ENCODE results near the gene CEP70. TPM values are rescaled to one million over a fixed set of nuclear protein-coding genes. Genes with fewer than 3 reads are reported as not detected.
"Not testable (repeated sequence)": the region's sequence is repeated elsewhere in the genome, so short reads cannot be mapped to it uniquely, and the experiment has no call there.

Gene CEP70
- total and polyA plus RNA-seq, 2 of the 13 experiments (the other 11 are each of a cell fraction or from before 2014, with no cell fraction given): 4.0 to 22.3 TPM

DNA sequence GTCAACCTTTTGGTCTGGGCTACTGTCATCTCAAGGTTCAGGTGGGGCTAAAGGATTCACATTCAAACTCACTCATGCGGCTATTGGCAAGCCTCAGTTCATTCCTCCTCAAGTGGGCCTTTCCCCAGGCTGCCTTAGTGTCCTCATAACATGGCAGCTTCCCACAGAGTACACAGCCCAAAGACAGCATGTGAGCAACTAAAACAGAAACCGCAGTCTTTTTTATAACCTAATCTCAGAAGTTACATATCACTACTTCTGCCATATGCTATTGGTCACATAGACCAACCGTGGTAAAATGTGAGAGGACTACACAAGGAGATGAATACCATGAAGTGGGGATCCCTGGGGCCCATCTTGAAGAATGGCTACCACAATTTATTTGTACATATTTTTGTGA, 4.5 kb upstream of the CEP70 start (continued):
- no peak for TF ChIP-seq MEIS1 (CRISPR knock-in tag; IDR thresholded peaks at IDR 0.05; ENCODE audit: borderline replicate concordance)
- no peak for TF ChIP-seq ZNF747 (CRISPR knock-in tag; IDR thresholded peaks at IDR 0.05; ENCODE audit: borderline replicate concordance)
- TF ChIP-seq CSRNP2 (CRISPR knock-in tag; conservative IDR thresholded peaks at IDR 0.05; ENCODE audit: low read depth): no peak

- in situ Hi-C loops (cut with HindIII; ENCODE audit: extremely low pct_ligation_motif_present, low pct_unique_long_range_greater_than_20kb): loop anchor here (5.0 to 10.0 kb wide), 2 partner anchors 87 to 320 kb away; no protein-coding TSS in a partner anchor
- H3K79me2 ChIP-seq (ENCODE audit: insufficient read depth, low read length); H2AFZ ChIP-seq (ENCODE audit: low read length); BruUV-seq (replicated peaks); POLR2A ChIA-PET; H3K36me3 ChIP-seq (replicated peaks in 1 of 2; ENCODE audit: control insufficient read depth in 1 of 2, insufficient read depth in 2 of 2, low read length in 2 of 2); FAIRE-seq; H3K27me3 ChIP-seq (ENCODE audit: control insufficient read depth in 1 of 2, insufficient read depth in 2 of 2, low read length in 2 of 2); H3K9me3 ChIP-seq (ENCODE audit: low read length); intact Hi-C loops (cut with micrococcal nuclease; ENCODE audit: unreplicated experiment); H3K27ac ChIP-seq (ENCODE audit: extremely low read length, insufficient read depth, low read length); H4K20me1 ChIP-seq (ENCODE audit: insufficient read depth, low read length); ATAC-seq: not testable (repeated sequence)
- Histone ChIP-seq H3K4me2 (ENCODE audit: low read depth, low read length) (peak overlapping the region; percentile 53), H3K4me3 (replicated peaks in 1 of 3; ENCODE audit: insufficient read depth in 1 of 3, low read depth in 2 of 3, low read length in 3 of 3) (peak overlapping the region in 2 of 3 experiments; percentile 9 to 33; a peak in 2 of 6 replicates), H3K9ac (ENCODE audit: insufficient read depth, low read depth, low read length) (peak overlapping the region; percentile 31; the same call in 1 of the 2 replicates), H3K4me1 (ENCODE audit: insufficient read depth, low read length) (peaks cover 27% of the 10 kb centered on the region)
- 10% methylated on average over 6 of the region's 6 CpGs for WGBS (ENCODE audit: low lambda C conversion rate)
- TF ChIP-seq ELF3 (CRISPR knock-in tag; IDR thresholded peaks at IDR 0.05) (peak; percentile 21; the same call in 1 of the 2 replicates), KAT8 (CRISPR knock-in tag; IDR thresholded peaks at IDR 0.05) (0 out of 2 replicates have a peak, but pooled peaks have one; percentile 34), ZFX (CRISPR knock-in tag; IDR thresholded peaks at IDR 0.05; ENCODE audit: low read depth) (0 out of 2 replicates have a peak, but pooled peaks have one; percentile 36)
- TF ChIP-seq, protein P1, sequence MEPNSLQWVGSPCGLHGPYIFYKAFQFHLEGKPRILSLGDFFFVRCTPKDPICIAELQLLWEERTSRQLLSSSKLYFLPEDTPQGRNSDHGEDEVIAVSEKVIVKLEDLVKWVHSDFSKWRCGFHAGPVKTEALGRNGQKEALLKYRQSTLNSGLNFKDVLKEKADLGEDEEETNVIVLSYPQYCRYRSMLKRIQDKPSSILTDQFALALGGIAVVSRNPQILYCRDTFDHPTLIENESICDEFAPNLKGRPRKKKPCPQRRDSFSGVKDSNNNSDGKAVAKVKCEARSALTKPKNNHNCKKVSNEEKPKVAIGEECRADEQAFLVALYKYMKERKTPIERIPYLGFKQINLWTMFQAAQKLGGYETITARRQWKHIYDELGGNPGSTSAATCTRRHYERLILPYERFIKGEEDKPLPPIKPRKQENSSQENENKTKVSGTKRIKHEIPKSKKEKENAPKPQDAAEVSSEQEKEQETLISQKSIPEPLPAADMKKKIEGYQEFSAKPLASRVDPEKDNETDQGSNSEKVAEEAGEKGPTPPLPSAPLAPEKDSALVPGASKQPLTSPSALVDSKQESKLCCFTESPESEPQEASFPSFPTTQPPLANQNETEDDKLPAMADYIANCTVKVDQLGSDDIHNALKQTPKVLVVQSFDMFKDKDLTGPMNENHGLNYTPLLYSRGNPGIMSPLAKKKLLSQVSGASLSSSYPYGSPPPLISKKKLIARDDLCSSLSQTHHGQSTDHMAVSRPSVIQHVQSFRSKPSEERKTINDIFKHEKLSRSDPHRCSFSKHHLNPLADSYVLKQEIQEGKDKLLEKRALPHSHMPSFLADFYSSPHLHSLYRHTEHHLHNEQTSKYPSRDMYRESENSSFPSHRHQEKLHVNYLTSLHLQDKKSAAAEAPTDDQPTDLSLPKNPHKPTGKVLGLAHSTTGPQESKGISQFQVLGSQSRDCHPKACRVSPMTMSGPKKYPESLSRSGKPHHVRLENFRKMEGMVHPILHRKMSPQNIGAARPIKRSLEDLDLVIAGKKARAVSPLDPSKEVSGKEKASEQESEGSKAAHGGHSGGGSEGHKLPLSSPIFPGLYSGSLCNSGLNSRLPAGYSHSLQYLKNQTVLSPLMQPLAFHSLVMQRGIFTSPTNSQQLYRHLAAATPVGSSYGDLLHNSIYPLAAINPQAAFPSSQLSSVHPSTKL (CRISPR knock-in tag; IDR thresholded peaks at IDR 0.05): 0 out of 2 replicates have a peak, but pooled peaks have one; percentile 11
- CTCF ChIA-PET (ENCODE audit: low intra/inter-chr PET ratio, low total read pairs): interaction anchor here (0.6 to 0.7 kb wide), 2 partner anchors 104 to 374 kb away, joined by 3 to 4 read pairs; no protein-coding TSS in a partner anchor
- DNase-seq (ENCODE audit: low spot score): peak; percentile 7
Measured at GRCh38 chr3:138597186-138597976, 3.3 kb upstream of the CEP70 start.
